Renal pelvis (tissue), 4 donors: ENCODE data around the gene ECE1. TPM values are rescaled to one million over a fixed set of nuclear protein-coding genes. Genes with fewer than 3 reads are reported as not detected.

Source experiments
- DNase-seq: peaks from one replicate; pipeline ENCODE4 v3.0.0-alpha.2; 2013
- polyA plus RNA-seq, 3 donors: library from polyadenylated mRNA; unstranded; fragments of 120-200 nt; gene quantifications; one replicate each; pipeline ENCODE4 v1.2.1, GENCODE V29; 2013; ENCODE audit not compliant: insufficient read length in 3 of 3

Gene ECE1
- polyA plus RNA-seq, 3 donors = 42.0 to 51.7 (median 46.9) TPM

DNA sequence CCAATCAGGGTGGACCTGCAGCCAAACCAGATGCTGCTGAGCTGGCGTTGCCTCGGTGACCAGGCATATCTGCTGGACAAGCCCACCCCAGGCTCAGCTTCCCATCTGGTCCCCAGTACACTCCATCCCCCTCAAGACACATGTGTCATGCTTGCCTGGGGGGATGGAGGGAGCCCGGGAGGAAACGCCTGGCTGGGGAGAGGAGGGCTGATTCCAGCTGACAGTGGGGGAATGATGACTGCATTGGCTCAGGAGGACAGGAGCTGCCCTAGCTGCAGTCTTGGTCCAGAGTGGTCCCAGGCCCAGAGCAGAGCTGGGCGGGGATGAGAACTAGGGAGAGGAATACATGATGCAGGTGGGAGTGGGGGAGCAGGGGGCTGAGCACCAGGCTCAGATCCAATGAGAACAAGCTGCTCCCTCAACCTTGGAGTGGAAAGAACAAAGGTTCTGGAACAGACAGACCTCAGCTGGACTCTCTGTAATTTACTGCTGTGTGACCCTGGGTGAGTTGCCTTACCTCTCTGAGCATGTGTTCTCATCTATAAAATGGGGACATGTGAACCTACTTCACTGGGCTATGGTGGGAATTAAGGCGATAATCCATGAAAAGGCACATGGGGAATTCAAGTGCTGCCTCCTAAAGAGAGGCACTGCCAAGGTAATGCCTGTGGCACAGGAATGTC is 23.1 kb upstream of the ECE1 start:
- no peak for DNase-seq

DNA sequence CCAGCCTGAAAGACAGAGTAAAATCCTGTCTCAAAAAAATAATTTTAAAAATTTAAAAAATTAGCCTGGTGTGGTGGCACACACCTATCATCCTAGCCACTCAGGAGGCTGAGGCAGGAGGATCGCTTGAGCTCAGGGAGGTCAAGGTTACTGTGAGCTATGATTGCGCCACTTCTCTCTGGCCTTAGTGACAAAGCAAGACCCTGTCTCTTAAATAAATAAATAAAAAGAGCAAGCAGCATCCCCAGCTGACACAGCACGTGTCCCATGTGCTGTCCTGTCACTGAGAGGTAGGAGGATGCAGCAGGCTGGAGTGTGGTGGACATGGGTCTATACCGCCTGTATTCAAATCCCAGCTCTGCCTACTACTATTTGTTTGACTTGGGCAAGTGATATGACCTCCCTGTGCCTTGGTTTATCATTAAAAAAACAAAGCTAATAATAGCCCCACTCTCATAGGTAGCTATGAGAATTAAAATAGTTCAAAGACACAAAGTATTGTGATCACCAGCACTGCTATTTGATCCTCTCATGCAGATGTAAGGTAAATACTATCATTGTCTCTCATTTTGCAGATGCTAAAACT is 22.2 kb upstream of the ECE1 start:
- DNase-seq = no peak

- no peak for DNase-seq
Measured at GRCh38 chr1:21311016-21311415, 20.8 kb upstream of the ECE1 start.

- DNase-seq = no peak
Measured at GRCh38 chr1:21308847-21309652, 18.8 kb upstream of the ECE1 start.

GRCh38 chr1:21308330-21308729 is 18.1 kb upstream of the ECE1 start:
- DNase-seq = no peak

DNA sequence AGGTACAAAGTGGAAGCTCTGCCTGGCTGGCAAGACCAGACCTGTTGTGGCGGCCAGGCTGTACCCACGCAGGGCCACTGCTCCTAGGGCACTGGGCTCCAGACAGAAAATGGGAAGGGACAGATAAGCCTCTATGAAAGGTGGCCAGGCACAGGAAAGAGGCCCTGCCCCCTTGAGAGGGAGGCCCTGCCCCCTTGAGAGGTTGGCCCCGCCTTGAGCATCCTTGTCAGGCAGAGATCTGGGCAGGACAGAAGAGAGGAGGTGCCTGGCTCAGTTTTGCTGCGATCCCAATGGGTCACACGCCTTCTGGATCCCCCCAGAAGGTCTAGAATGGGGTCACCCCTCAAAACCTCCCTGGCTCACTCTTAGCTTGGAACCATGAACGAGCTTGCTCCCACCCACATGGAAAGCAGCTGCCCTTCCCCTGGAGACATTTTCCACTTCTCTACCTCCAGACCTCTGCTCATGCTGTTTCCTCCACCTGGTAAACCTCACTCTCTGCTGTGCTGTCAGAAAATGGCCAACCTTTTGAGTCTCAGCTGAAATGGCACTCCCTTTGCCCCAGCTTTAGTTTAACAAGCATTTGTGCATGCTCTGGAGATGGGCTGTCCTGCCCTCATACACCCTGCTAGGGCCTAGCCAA is 17.5 kb upstream of the ECE1 start:
- DNase-seq = no peak

DNA sequence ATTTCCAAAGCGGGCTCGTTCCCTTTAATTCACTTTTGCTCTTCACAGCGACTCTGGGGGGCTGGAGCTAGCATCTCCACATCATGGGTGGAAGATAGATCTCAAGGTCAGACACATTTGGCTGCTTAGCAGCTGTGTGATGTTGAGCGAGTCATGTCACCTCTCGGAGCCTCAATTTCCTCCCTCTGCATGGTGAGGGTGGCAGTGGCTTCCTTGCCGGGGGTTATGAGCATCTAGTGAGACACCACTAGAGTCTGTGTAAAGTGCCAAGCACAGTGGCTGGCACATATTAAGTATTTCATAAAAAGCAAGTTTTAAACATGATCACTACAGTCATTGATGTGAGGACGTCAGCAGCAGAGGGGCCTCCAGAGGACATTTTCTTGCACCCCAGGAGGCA is 16.9 kb upstream of the ECE1 start:
- no peak for DNase-seq

- no peak for DNase-seq
Measured at GRCh38 chr1:21305900-21306189, 15.6 kb upstream of the ECE1 start.

- DNase-seq = no peak
Measured at GRCh38 chr1:21305155-21305899, 15.1 kb upstream of the ECE1 start.

DNA sequence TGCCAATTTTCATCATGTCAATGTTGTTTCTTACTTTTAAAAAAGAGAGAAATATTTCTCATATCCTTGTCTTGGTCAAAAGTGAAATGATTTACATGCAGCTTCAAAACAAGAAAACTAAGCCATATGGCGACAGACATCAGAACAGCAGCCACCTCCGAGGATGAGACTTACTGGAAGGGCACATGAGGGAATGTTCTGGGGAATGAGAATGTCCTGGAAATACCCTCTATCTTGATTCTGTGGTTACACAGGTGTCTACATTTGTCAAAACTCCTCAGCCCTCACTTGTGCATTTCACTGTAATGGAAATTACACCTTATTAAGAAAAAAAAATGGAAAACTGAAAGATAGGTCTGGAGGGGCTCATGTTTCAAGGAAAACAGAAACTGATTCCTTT is 14.2 kb upstream of the ECE1 start:
- DNase-seq = no peak

- no peak for DNase-seq
Measured at GRCh38 chr1:21302747-21303715, 12.8 kb upstream of the ECE1 start.

DNA sequence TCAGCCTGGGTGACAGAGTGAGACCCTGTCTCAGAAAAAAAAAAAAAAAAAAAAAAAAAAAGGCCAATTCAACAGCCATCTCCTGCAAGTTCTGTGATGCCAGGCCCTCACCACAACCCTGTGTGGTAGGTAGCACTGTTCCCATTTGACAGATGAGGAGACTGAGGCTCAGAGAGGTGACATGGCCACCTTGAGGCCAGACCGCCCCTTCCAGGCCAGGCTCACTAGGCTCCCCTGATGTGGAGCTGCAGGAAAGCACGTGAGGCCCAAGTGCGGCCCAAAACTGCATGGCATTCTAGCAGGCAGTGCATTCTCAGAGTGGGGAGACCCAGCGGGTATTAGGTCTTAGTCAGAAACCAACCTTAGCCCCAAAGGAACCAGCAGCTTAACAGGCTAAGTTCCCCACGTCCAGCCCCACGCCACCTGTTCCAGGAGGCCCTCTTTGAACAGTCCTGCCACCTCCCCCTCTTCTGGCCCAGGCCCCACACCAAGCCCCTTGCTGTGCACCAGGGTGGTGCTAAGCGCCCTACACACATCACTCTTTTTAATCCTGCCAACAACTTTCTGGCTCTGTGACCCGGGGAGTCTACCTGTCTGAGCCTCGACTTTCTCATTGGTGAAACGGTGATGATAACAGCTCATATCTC is 11.7 kb upstream of the ECE1 start:
- no peak for DNase-seq

- no peak for DNase-seq
Measured at GRCh38 chr1:21300774-21301173, 10.5 kb upstream of the ECE1 start.

- no peak for DNase-seq
Measured at GRCh38 chr1:21299780-21300395, 9.6 kb upstream of the ECE1 start.

DNA sequence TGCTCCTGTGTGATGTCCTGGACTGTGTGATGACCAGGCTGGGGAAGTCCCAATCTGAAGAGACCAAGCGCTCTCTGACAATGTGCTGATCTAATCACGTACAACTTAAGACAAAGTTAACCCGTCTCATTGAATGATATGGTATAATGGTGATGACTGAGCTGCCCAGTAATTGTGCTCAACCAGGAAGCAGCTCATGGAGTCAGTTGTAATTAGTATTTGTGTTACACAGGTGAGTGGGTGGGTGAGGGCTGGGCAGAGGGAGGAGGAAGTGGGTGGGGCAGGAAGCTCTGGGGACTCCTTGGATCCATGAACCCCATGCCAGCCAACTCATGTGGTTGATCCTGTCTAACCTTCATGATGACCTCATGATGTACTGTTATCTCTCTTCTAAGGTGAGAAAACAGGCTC is 8.7 kb upstream of the ECE1 start:
- no peak for DNase-seq

GRCh38 chr1:21297975-21298374 is 7.7 kb upstream of the ECE1 start:
- DNase-seq = no peak

DNA sequence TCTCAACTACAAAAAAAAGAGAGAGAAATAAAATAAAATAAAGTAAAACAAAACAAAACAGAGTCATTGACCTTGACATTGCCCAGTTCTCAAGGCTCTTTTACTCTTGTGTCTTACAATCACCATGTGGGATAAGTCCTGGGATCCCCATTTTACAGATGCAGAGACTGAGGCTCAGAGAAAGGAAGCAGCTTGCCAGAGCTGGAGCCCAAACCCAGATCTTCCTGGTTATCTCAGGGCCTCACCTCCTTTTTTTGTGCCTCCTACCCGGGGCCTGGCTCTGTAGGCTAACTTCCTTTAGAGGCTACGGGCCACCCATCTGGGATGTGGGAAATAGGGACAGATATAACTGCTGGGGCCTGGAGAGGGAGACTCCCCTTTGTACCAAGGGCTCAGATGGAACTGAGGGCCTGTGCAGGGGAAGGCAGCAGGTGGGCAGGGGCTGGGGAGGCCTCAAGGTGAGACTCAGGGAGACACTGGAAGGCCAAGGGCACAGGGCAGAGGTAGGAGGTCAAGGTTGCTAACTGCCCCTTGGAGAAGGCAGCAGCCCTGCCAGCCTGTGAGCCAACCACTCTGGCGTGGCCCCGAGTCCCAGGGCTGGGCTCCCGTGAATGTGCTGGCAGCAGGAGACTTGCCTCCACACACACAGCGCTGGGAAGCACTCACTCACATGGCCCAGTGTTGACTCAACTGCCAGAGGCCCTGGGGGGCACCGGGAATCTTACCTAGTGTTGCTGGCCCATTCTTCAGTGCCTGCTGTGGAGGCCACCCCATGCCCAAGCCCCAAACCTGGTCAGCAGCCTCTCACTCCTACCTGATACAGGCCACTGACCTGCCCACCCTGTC is 6.5 kb upstream of the ECE1 start:
- DNase-seq = no peak

DNA sequence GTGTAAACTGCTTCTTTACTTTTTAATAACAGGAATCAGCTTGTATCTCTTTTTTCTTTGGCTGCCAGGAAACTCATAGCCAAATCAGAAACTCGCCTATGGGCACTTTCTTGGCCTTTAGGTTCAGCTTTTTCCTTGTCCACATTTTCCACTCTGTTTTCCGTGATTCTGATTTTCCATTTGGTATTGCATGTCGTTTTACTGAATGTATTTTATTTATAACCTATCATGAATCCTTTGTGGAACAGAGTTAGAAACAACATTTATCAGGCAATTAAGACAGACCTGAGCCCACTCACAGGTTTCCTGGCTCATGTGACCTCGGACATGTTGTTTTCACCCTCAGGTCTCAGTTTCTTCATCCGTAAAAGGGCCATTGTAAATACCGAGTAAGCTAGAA is 5.3 kb upstream of the ECE1 start:
- no peak for DNase-seq

GRCh38 chr1:21295002-21295401 is 4.7 kb upstream of the ECE1 start:
- DNase-seq = no peak
